Panc1 (cell line): ENCODE data around the gene ENTPD2. TPM values are rescaled to one million over a fixed set of nuclear protein-coding genes. Genes with fewer than 3 reads are reported as not detected.

Experiments
- ATAC-seq: fragments of 200-7000 bp; cut with Tn5 transposase; 2 replicates; pipeline ENCODE4 v1.9.1; 2020; ENCODE audit warnings: mild to moderate bottlenecking, moderate library complexity
- BruUV-seq: library from RNA; stranded (reverse); fragments of 400-500 nt; replicated peaks from 2 replicates; lab custom pipeline; 2021; lab: Mats Ljungman, UMichigan
- CTCF ChIA-PET: fragments of 300-600 bp; sonication (Branson Sonifier 250); formaldehyde crosslinking; loops from one replicate; lab custom pipeline; 2022; ENCODE audit warnings: antibody characterized with exemption; lab: Charles Lee
- POLR2A ChIA-PET: fragments of 300-600 bp; sonication (Branson Sonifier 250); formaldehyde crosslinking; loops from one replicate; lab custom pipeline; 2022; ENCODE audit warnings: antibody characterized with exemption; lab: Charles Lee
- DNase-seq: peaks from one replicate; pipeline ENCODE4 v3.0.0-alpha.2; 2010; ENCODE audit warnings: low read depth, low spot score
- H3K27ac ChIP-seq: 2 replicates; pipeline ENCODE4 v1.5.1; 2011; ENCODE audit warnings: mild to moderate bottlenecking, low read length, inconsistent platforms
- H3K27me3 ChIP-seq: fragments of 200-500 bp; sonication (Bioruptor generic); 2 replicates; pipeline ENCODE4 v1.6.0; 2014; ENCODE audit warnings: low read length, inconsistent platforms; ENCODE audit not compliant: control insufficient read depth, insufficient read depth
- H3K36me3 ChIP-seq: fragments of 200-500 bp; sonication (Bioruptor generic); 2 replicates; pipeline ENCODE4 v1.5.1; 2014; ENCODE audit warnings: inconsistent platforms, mild to moderate bottlenecking, low read length, moderate library complexity; ENCODE audit not compliant: control insufficient read depth, insufficient read depth
- H3K4me1 ChIP-seq: 2 replicates; pipeline ENCODE4 v1.5.1; 2011; ENCODE audit warnings: inconsistent platforms, mild to moderate bottlenecking, low read length, moderate library complexity; ENCODE audit not compliant: control insufficient read depth, insufficient read depth
- H3K4me3 ChIP-seq, 2 experiments: 2 replicates each; pipeline ENCODE4 v1.5.1; 2011 to 2012; ENCODE audit warnings: low read depth in 2 of 2, low read length in 2 of 2, mild to moderate bottlenecking in 2 of 2, inconsistent platforms in 1 of 2, moderate library complexity in 1 of 2
- H3K9me3 ChIP-seq: fragments of 200-500 bp; sonication (Bioruptor generic); 2 replicates; pipeline ENCODE4 v1.5.1; 2014; ENCODE audit warnings: low read depth, mild to moderate bottlenecking, inconsistent platforms, low read length, moderate library complexity; ENCODE audit not compliant: control insufficient read depth, insufficient read depth
- CTCF ChIP-seq: fragments of 450-650 bp; IDR thresholded peaks from 2 replicates; pipeline ENCODE4 v1.5.1; 2017; ENCODE audit warnings: mild to moderate bottlenecking
- POLR2AphosphoS5 ChIP-seq: IDR thresholded peaks from 2 replicates; pipeline ENCODE4 v1.6.1; 2012; ENCODE audit warnings: mild to moderate bottlenecking, low read depth, low read length, moderate library complexity
- SIN3A ChIP-seq: IDR thresholded peaks from 2 replicates; pipeline ENCODE4 v1.6.1; 2012; ENCODE audit warnings: low read depth, mild to moderate bottlenecking, low read length, moderate library complexity, borderline replicate concordance; ENCODE audit not compliant: insufficient read depth
- TCF7L2 ChIP-seq: IDR thresholded peaks from 2 replicates; pipeline ENCODE4 v1.6.1; 2011; ENCODE audit warnings: mild to moderate bottlenecking, low read depth, low read length, inconsistent platforms
- in situ Hi-C: cut with HindIII; loops from 2 replicates; pipeline ENCODE4 v1.10.0; 2016; ENCODE audit warnings: low sequenced_read_pairs, low pct_unique_long_range_greater_than_20kb
- intact Hi-C: fragments of 100-400 bp; cut with micrococcal nuclease; formaldehyde crosslinking; loops from one replicate; pipeline ENCODE4 v1.10.0; 2022; ENCODE audit not compliant: unreplicated experiment
- total RNA-seq: library from RNA; stranded (reverse); gene quantifications from one replicate; pipeline ENCODE4 v1.2.1, GENCODE V29; 2021; ENCODE audit not compliant: unreplicated experiment
- TF ChIP-seq, protein P1 (sequence below), 2 experiments: IDR thresholded peaks; 2 replicates each; pipeline ENCODE4 v1.6.1; 2011 to 2012; ENCODE audit warnings: low read depth in 2 of 2, control low read depth in 1 of 2, low read length in 1 of 2, mild to moderate bottlenecking in 1 of 2, moderate library complexity in 1 of 2; ENCODE audit not compliant: insufficient read depth in 1 of 2

The ENTPD2 gene
- total RNA-seq, 1 experiment from 2014 or later, result 2.8 TPM

GRCh38 chr9:137066096-137066861, 12.4 kb upstream of the ENTPD2 start:
- no peak for TF ChIP-seq SIN3A
- no peak for TF ChIP-seq TCF7L2
- TF ChIP-seq POLR2AphosphoS5, result no peak
- TF ChIP-seq, protein P1, sequence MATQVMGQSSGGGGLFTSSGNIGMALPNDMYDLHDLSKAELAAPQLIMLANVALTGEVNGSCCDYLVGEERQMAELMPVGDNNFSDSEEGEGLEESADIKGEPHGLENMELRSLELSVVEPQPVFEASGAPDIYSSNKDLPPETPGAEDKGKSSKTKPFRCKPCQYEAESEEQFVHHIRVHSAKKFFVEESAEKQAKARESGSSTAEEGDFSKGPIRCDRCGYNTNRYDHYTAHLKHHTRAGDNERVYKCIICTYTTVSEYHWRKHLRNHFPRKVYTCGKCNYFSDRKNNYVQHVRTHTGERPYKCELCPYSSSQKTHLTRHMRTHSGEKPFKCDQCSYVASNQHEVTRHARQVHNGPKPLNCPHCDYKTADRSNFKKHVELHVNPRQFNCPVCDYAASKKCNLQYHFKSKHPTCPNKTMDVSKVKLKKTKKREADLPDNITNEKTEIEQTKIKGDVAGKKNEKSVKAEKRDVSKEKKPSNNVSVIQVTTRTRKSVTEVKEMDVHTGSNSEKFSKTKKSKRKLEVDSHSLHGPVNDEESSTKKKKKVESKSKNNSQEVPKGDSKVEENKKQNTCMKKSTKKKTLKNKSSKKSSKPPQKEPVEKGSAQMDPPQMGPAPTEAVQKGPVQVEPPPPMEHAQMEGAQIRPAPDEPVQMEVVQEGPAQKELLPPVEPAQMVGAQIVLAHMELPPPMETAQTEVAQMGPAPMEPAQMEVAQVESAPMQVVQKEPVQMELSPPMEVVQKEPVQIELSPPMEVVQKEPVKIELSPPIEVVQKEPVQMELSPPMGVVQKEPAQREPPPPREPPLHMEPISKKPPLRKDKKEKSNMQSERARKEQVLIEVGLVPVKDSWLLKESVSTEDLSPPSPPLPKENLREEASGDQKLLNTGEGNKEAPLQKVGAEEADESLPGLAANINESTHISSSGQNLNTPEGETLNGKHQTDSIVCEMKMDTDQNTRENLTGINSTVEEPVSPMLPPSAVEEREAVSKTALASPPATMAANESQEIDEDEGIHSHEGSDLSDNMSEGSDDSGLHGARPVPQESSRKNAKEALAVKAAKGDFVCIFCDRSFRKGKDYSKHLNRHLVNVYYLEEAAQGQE (IDR thresholded peaks at IDR 0.05; ENCODE audit: insufficient read depth in 1 of 2, low read depth in 2 of 2, low read length in 1 of 2), result no peak
- no peak for TF ChIP-seq CTCF
- Histone ChIP-seq H3K4me3 (no peak overlapping the region), H3K36me3 (no peaks in the 10 kb centered on the region; the same call in 1 of the 2 replicates), H3K4me1 (peaks cover 2% of the 10 kb centered on the region; the same call in 1 of the 2 replicates), H3K27ac (no peak overlapping the region), H3K9me3 (no peaks in the 10 kb centered on the region), H3K27me3 (no peaks in the 10 kb centered on the region)
- ATAC-seq (no peak), DNase-seq (no peak)
- no TSS peak for BruUV-seq
- in situ Hi-C loops, result no loop called here
- intact Hi-C loops, result no loop called here
- POLR2A ChIA-PET, result no interaction called here
- CTCF ChIA-PET, result interaction anchor here (0.6 to 2.0 kb wide), 2 partner anchors 17 to 168 kb away, joined by 8 to 13 read pairs; no protein-coding TSS in a partner anchor

GRCh38 chr9:137065336-137065967, 11.6 kb upstream of the ENTPD2 start:
- Histone ChIP-seq H3K4me1 (peaks cover 2% of the 10 kb centered on the region; the same call in 1 of the 2 replicates), H3K27ac (no peak overlapping the region), H3K4me3 (no peak overlapping the region), H3K36me3 (no peaks in the 10 kb centered on the region; the same call in 1 of the 2 replicates), H3K27me3 (no peaks in the 10 kb centered on the region), H3K9me3 (no peaks in the 10 kb centered on the region)
- DNase-seq, result no peak
- in situ Hi-C loops (no loop called here), intact Hi-C loops (no loop called here)
- no peak for ATAC-seq
- ChIA-PET POLR2A (interaction anchor here (0.6 kb wide), 1 partner anchor 87 kb away, joined by 4 read pairs; no protein-coding TSS in a partner anchor), CTCF (no interaction called here)
- TF ChIP-seq CTCF (no peak), POLR2AphosphoS5 (no peak), TCF7L2 (no peak), SIN3A (no peak)
- TF ChIP-seq, protein P1 (IDR thresholded peaks at IDR 0.05; ENCODE audit: insufficient read depth in 1 of 2, low read depth in 2 of 2, low read length in 1 of 2), result no peak
- no TSS peak for BruUV-seq
